ENCODE measurements around the gene RORB.

Gene RORB

DNA sequence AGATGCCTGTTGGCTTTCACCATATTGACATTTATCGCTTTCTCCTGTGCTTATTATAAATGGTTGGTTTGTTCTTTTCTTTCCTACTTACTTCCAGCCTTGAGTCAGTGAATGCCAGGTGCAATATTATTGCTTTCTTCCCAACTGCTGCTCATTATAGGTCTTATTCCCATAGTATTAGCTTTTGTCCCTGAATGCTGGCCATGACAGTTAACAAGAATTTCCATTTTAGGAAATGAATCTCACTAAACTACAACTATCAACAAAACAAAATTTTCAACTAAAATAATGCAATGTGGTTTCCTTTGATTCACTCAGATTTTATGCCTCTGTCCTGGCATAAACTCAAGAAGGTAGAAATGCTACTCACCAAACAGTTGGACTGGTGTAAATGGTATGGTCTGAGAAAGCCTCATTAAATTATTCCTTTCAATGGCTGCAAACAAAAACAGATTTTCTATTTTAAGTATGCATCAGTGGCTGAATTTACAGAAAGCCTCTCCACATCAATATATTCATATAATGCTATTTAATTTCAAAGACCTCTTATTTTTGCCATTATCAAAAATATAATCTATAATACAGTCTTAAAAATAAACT lies 245.2 kb downstream of the RORB start:
- Histone ChIP-seq H3K36me3 (peaks cover 99% of the 10 kb centered on the region), H3K27me3 (no peaks in the 10 kb centered on the region), H3K4me3 (ENCODE audit: low read depth in 1 of 2, low read length in 1 of 2) (no peak overlapping the region), H3K9me3 (no peaks in the 10 kb centered on the region), H3K4me1 (ENCODE audit: control insufficient read depth in 1 of 2, insufficient read depth in 1 of 2, low read depth in 1 of 2, low read length in 1 of 2) (no peaks in the 10 kb centered on the region), H3K27ac (no peak overlapping the region)
- TF ChIP-seq, protein P1, sequence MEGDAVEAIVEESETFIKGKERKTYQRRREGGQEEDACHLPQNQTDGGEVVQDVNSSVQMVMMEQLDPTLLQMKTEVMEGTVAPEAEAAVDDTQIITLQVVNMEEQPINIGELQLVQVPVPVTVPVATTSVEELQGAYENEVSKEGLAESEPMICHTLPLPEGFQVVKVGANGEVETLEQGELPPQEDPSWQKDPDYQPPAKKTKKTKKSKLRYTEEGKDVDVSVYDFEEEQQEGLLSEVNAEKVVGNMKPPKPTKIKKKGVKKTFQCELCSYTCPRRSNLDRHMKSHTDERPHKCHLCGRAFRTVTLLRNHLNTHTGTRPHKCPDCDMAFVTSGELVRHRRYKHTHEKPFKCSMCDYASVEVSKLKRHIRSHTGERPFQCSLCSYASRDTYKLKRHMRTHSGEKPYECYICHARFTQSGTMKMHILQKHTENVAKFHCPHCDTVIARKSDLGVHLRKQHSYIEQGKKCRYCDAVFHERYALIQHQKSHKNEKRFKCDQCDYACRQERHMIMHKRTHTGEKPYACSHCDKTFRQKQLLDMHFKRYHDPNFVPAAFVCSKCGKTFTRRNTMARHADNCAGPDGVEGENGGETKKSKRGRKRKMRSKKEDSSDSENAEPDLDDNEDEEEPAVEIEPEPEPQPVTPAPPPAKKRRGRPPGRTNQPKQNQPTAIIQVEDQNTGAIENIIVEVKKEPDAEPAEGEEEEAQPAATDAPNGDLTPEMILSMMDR (IDR thresholded peaks at IDR 0.05): no peak

Measured in neutrophil (primary cell).